Fibroblast of pulmonary artery (primary cell): ENCODE data around the gene CTCF.

Experiments used
- DNase-seq: peaks from one replicate; pipeline ENCODE4 v3.0.0-alpha.2; 2010; ENCODE audit warnings: low read depth
- H3K4me3 ChIP-seq: replicated peaks from 2 replicates; pipeline ENCODE4 v1.5.1; 2011; ENCODE audit warnings: low read depth, mild to moderate bottlenecking, control low read depth, low read length, moderate library complexity
- CTCF ChIP-seq: IDR thresholded peaks from 2 replicates; pipeline ENCODE4 v1.5.1; 2011; ENCODE audit warnings: mild to moderate bottlenecking, control low read depth, low read length, inconsistent platforms; ENCODE audit errors: missing control alignments

The CTCF gene

DNA sequence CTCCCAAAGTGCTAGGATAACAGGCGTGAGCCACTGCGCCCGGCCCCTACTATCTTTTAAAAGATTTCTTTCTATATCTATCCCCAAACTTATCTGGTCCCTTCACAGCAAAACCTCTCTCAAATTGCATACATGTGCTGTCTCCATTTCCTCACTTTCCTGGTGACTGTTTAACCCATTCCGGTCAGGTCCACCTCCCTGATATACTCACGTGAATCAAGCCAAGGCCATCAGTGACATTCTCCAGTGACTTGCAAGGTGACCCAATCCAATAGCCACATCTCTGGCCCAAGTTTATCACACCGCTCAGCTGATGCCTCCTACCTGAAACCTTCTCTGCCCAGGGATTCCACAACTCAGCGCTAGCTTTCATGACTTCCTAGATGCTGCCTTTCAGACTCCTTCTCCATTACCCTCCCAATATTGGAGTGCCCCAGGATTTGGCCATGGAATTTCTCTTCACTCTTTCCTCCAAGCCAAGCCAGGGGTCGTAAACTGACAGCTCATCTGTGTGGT lies 1.4 kb upstream of the CTCF start:
- no peak overlapping the region for H3K4me3 ChIP-seq
- no peak for DNase-seq
- TF ChIP-seq CTCF = no peak

DNA sequence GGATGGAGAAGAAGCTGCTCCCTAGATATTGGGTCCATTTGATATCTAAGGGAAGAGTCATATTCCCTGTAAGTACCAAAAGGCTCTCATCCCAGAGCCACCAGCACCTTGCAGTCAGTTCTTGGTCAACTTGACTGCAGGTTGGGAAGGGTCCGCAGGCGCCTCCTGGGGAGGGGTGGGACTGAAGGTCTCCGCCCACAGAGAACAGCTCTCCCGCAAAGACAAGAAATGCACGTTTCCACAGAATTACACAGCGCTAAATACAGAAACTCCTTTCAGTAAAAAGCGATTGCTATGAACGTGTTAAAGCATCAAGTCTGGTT lies 864 bp upstream of the CTCF start:
- peak overlapping the region; percentile 67 for H3K4me3 ChIP-seq
- no peak for TF ChIP-seq CTCF

DNA sequence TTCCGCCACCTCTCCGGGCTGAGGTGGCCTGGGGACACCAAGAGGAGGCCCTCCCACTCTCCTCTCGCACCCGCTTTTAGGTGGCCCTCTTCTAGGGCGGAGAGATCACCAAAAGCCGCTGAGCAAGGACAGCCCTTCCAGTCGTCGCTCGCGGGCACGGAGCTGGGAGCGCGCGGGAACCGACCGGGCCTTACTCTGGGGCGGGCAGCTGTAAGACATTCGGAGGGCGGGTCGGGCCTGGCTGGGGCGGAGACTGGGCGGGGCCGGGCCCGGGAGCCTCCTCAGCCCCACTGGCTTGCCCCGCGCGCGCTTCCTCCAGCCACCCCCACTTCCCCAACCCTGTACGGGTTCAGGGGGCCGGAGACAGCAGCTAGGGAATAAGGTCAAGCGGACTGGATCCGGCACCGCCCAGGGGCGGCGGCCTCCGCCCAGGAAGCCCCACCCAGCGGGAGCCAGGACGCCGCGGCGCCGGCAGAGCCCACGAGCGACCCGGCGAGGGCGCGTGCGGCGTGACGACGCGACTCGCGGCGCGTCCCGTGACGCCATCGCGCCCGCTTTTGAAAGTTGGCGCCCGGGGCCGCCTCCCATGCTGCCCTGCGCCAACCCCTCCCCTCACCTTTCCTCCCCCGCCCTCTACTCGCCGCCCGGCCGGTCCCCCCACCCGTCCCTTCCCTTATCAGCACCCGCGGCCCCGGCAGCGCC lies 351 bp upstream of the CTCF start:
- H3K4me3 ChIP-seq = peak overlapping the region; percentile 82
- peak; percentile 97 for DNase-seq
- TF ChIP-seq CTCF = no peak

More for the DNA sequence above, 864 bp upstream of the CTCF start:
- no peak for DNase-seq

- TF ChIP-seq CTCF = no peak
- peak; percentile 45 for DNase-seq
- H3K4me3 ChIP-seq = peak overlapping the region; percentile 82
Observed at GRCh38 chr16:67562918-67563707, 787 bp downstream of the CTCF start.

DNA sequence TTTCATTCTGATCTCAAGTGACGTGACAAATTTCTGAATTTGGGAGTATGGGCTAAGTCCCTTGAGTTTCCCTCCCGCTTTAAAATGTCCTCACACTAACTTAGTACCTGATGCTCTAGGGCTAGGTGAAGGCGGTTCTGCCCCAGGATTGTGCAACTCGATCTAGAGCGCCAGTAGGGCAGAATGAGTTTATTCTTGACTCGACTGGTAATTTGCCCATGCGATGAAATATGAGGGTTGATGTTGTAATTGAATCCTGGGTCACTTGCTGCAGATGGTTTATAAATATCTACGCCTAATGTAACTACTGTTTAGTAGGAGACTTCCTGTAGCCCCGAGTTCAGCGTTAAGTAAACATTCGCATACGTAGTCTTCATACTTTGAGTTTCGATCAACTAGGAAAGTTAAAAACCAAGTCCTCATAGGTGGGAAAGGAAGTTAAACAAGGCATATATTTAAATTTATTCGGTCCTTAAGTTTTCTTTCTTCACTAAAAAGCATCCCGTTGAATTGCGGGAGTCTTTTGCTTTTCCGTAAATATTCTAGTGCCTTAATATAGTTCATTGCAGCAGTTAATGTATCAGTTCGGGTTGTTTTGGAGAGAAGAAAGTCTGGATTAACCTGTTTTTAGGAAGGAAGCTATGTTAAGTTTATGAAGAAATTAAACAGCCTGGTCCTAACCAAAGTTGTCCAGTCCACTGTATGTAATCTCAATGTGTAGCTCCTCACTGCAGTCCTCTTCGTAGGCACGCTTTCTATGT lies 1.6 kb downstream of the CTCF start:
- TF ChIP-seq CTCF = no peak

GRCh38 chr16:67565470-67566100 lies 3.3 kb downstream of the CTCF start:
- no peak overlapping the region for H3K4me3 ChIP-seq
- no peak for DNase-seq
- TF ChIP-seq CTCF = no peak

More for the DNA sequence above, 1.6 kb downstream of the CTCF start:
- peak overlapping the region; percentile 82 for H3K4me3 ChIP-seq
- DNase-seq = peak; percentile 83
